ENCODE results near the gene CLEC18B. TPM values are rescaled to one million over a fixed set of nuclear protein-coding genes. Genes with fewer than 3 reads are reported as not detected.
"Not testable (repeated sequence)": the region's sequence is repeated elsewhere in the genome, so short reads cannot be mapped to it uniquely, and the experiment has no call there.

CLEC18B gene
- total RNA-seq, 1 donor: not detected

DNA sequence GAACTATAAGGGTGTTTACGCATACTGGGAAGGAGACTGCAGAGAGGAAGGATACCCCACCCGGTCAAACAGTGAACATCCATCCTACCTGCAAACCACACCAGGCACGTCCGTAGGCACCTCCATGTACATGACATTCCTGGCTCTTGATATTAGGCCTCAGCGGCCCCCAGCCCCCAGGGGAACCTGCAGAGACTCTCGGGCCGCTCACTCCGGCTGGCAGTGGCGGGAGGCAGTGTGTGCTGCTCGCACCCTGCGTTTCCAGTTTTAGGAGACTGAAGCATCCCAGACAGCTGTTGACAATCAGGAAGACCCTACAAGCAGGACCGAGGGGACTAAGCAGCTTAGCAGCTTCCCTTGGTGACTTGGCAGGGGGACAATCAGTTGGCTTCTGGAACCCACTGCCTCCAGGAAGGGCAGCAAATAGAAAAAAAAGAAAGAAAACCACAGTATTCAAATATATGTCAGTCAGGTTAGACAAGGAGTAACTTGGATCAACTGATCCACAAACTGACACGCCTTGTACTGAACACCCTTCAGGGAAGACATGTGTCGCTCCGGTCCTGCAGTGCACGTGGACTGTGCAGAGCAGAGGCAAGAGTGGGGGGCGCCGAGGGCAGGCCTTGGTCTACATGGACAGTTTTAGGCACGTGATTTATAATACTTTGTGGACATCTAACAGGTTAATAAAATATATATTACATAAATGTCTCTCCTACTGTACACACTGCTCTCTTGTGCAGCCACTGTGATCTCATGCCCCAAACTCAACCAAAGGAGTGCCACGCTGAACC is 29.9 kb upstream of the CLEC18B start:
- Histone ChIP-seq H3K4me3 (ENCODE audit: low read length) (no peak overlapping the region), H3K27me3 (ENCODE audit: insufficient read depth, low read length) (no peaks in the 10 kb centered on the region), H3K4me1 (ENCODE audit: insufficient read depth, low read length) (peaks cover 25% of the 10 kb centered on the region), H3K9me3 (ENCODE audit: low read depth, low read length) (no peaks in the 10 kb centered on the region)

- H3K27me3 ChIP-seq (ENCODE audit: insufficient read depth, low read length): no peaks in the 10 kb centered on the region
- H3K4me3 ChIP-seq (ENCODE audit: low read length): no peak overlapping the region
- H3K4me1 ChIP-seq (ENCODE audit: insufficient read depth, low read length): peaks cover 25% of the 10 kb centered on the region
- H3K9me3 ChIP-seq (ENCODE audit: low read depth, low read length): no peaks in the 10 kb centered on the region
These were observed 29.0 kb upstream of the CLEC18B start for GRCh38 chr16:74450236-74450635.

DNA sequence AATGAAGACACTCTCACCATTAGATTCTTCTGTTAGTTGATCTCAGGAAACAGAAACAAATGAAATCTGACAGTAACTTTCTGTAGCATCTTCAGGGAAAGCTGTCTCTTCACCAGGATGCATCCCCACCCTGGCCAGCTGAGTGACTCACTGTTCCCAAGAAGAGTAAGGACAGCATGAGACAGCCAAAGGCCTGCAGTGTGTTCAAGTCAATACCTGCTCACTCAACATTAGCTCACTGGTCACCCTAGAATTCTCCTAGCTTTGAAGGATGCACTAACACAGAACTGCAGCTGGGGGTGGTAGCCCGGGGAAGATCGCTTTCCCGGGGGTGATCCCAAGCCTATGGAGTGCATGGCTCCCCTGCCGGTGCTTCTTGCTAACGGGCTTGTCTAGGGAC is 28.2 kb upstream of the CLEC18B start:
- no peaks in the 10 kb centered on the region for H3K27me3 ChIP-seq (ENCODE audit: insufficient read depth, low read length)

DNA sequence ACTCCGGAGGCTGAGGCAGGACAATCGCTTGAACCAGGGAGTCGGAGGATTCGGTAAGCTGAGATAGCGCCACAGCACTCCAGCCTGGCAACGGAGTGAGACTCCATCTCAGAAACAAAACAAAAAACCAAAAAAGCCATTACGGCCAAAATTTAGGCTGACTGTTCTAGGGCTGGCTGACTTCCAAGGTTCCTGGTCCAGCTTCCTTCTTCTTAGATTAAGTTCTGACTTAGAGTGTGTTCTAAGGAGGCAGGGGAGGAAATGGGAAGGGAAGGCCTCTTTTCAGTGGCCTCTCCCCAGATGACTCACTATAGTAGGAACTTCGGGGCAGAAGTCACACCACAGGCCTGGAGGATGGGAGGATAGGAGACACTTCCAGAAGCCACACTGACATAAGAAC is 27.7 kb upstream of the CLEC18B start:
- H3K9me3 ChIP-seq (ENCODE audit: low read depth, low read length): no peaks in the 10 kb centered on the region
- H3K27me3 ChIP-seq (ENCODE audit: insufficient read depth, low read length): no peaks in the 10 kb centered on the region
- peaks cover 25% of the 10 kb centered on the region for H3K4me1 ChIP-seq (ENCODE audit: insufficient read depth, low read length)
- no peak overlapping the region for H3K4me3 ChIP-seq (ENCODE audit: low read length)

More for the DNA sequence above, 28.2 kb upstream of the CLEC18B start:
- H3K4me3 ChIP-seq (ENCODE audit: low read length): no peak overlapping the region
- H3K9me3 ChIP-seq (ENCODE audit: low read depth, low read length): no peaks in the 10 kb centered on the region
- peaks cover 25% of the 10 kb centered on the region for H3K4me1 ChIP-seq (ENCODE audit: insufficient read depth, low read length)

DNA sequence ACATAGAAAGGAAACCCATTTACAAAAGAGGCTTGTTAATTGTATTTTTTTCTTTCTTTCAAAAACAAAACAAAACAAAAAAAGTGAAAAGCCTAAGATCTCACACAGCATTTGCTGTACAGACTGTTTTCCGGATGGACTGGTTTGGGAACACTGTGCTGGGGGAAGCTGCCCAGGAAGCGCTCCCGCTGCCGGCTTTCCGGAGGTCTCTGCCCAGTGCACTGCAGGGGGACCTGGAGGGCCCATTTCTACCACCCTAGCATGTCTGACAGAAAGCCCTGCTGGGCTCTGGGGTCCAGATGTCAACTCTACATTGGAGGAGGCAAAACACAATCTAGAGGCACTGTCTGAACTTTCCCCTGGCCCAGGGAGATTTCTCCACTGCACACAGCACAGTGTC is 26.3 kb upstream of the CLEC18B start:
- H3K4me3 ChIP-seq (ENCODE audit: low read length): no peak overlapping the region
- no peaks in the 10 kb centered on the region for H3K9me3 ChIP-seq (ENCODE audit: low read depth, low read length)
- H3K4me1 ChIP-seq (ENCODE audit: insufficient read depth, low read length): peaks cover 25% of the 10 kb centered on the region
- H3K27me3 ChIP-seq (ENCODE audit: insufficient read depth, low read length): no peaks in the 10 kb centered on the region

DNA sequence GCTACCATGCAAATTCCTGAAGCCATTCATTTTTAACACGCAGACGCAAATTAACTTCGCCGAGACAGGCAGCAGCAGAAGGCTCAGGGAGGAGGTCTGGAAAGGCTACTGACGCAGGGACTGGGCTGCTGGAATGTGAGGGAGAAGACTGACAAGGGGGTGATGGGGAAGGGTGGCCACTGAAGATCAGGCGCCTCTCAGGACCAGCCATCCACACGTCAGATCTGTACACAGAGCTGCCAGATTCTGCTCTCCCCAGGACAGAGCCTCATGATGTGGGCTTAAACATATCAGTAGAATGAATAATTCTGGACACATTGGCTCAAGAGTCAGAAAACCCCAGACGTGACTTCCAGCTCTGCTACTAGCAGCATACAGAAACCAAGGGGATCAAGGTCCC is 25.6 kb upstream of the CLEC18B start:
- H3K4me1 ChIP-seq (ENCODE audit: insufficient read depth, low read length): peaks cover 25% of the 10 kb centered on the region
- H3K27me3 ChIP-seq (ENCODE audit: insufficient read depth, low read length): no peaks in the 10 kb centered on the region
- no peak overlapping the region for H3K4me3 ChIP-seq (ENCODE audit: low read length)
- no peaks in the 10 kb centered on the region for H3K9me3 ChIP-seq (ENCODE audit: low read depth, low read length)

- peaks cover 27% of the 10 kb centered on the region for H3K4me1 ChIP-seq (ENCODE audit: insufficient read depth, low read length)
- H3K4me3 ChIP-seq (ENCODE audit: low read length); H3K27me3 ChIP-seq (ENCODE audit: insufficient read depth, low read length); H3K9me3 ChIP-seq (ENCODE audit: low read depth, low read length): not testable (repeated sequence)
These were observed 22.5 kb upstream of the CLEC18B start for GRCh38 chr16:74443624-74444346.

DNA sequence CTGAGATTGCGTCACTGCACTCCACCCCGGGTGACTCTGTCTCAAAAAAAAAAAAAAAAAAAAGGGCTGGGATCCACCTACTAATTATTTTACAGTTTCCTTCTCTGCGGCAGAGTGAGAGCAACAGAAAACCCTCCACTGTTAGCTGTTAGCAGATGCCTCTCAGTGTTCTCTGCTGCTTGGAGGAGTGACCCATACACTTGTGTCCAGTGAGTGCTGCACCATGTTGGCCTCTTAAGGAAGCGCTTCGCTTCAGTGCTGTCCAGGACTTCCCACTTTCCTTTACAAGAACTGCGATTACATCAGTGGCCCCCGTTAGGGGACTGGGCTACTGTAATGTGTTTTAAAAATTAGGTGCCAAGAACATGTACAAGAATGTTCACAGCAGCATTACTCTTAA is 18.4 kb upstream of the CLEC18B start:
- Histone ChIP-seq H3K4me1 (ENCODE audit: insufficient read depth, low read length) (peaks cover 27% of the 10 kb centered on the region), H3K4me3 (ENCODE audit: low read length) (no peak overlapping the region), H3K9me3 (ENCODE audit: low read depth, low read length) (no peaks in the 10 kb centered on the region), H3K27me3 (ENCODE audit: insufficient read depth, low read length) (no peaks in the 10 kb centered on the region)

DNA sequence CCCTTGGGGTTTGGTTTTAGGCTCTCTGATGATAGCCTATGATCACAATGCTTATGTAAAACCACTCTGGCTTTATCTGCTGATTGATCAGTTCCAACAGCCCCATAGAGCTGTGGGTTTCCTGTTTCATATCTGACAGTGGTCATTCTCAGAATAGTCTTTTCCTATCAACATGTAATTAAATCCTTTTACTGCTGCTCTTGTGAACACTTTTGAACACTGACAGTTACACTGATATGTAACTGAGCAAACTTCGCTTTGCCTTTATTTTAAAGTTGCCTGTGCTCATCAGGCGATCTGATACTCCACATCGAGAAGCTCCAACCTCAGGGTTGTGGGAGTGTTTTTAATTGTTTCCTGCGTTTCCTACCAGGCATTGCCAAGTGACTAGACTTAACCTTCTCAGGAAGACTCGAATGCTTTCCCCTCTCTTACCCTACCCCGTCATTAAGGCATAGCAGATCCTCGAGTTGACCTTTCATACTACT is 17.3 kb upstream of the CLEC18B start:
- Histone ChIP-seq H3K4me1 (ENCODE audit: insufficient read depth, low read length) (peaks cover 27% of the 10 kb centered on the region), H3K9me3 (ENCODE audit: low read depth, low read length) (no peaks in the 10 kb centered on the region), H3K27me3 (ENCODE audit: insufficient read depth, low read length) (no peaks in the 10 kb centered on the region), H3K4me3 (ENCODE audit: low read length) (no peak overlapping the region)

- Histone ChIP-seq H3K4me3 (ENCODE audit: low read length) (no peak overlapping the region), H3K27me3 (ENCODE audit: insufficient read depth, low read length) (no peaks in the 10 kb centered on the region), H3K4me1 (ENCODE audit: insufficient read depth, low read length) (no peaks in the 10 kb centered on the region), H3K9me3 (ENCODE audit: low read depth, low read length) (no peaks in the 10 kb centered on the region)
These were observed 10.2 kb upstream of the CLEC18B start for GRCh38 chr16:74431516-74431915.

- not testable (repeated sequence) for H3K4me1 ChIP-seq (ENCODE audit: insufficient read depth, low read length); H3K27me3 ChIP-seq (ENCODE audit: insufficient read depth, low read length); H3K4me3 ChIP-seq (ENCODE audit: low read length); H3K9me3 ChIP-seq (ENCODE audit: low read depth, low read length)
These were observed 8.9 kb upstream of the CLEC18B start for GRCh38 chr16:74430036-74430712.

GRCh38 chr16:74428493-74428892 is 7.2 kb upstream of the CLEC18B start:
- not testable (repeated sequence) for H3K4me1 ChIP-seq (ENCODE audit: insufficient read depth, low read length); H3K4me3 ChIP-seq (ENCODE audit: low read length)

GRCh38 chr16:74425751-74426150 is 4.5 kb upstream of the CLEC18B start:
- not testable (repeated sequence) for H3K9me3 ChIP-seq (ENCODE audit: low read depth, low read length); H3K4me1 ChIP-seq (ENCODE audit: insufficient read depth, low read length); H3K4me3 ChIP-seq (ENCODE audit: low read length); H3K27me3 ChIP-seq (ENCODE audit: insufficient read depth, low read length)

More at GRCh38 chr16:74428493-74428892, 7.2 kb upstream of the CLEC18B start:
- not testable (repeated sequence) for H3K27me3 ChIP-seq (ENCODE audit: insufficient read depth, low read length); H3K9me3 ChIP-seq (ENCODE audit: low read depth, low read length)

DNA sequence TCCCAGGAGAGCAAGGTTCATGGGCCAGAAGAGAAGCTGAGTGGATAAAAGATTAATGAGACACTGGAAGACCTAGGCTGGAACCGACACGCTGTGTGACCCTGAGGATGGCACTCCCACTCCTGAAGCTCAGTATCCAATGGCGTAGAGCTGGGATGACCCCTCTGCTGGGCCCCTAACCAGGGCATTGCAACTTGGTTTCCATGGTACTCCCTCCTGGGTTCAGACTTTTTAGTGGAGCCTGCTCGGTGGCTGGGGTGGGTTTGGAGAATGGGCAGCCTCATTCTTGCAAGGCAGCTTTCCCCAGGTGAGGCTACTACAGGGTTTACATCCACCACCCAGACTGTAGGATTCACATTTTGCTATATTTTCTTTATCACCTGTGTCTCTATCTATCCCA is 2.4 kb upstream of the CLEC18B start:
- not testable (repeated sequence) for H3K9me3 ChIP-seq (ENCODE audit: low read depth, low read length); H3K27me3 ChIP-seq (ENCODE audit: insufficient read depth, low read length); H3K4me1 ChIP-seq (ENCODE audit: insufficient read depth, low read length); H3K4me3 ChIP-seq (ENCODE audit: low read length)

GRCh38 chr16:74422086-74422485 is 808 bp upstream of the CLEC18B start:
- not testable (repeated sequence) for H3K27me3 ChIP-seq (ENCODE audit: insufficient read depth, low read length); H3K4me1 ChIP-seq (ENCODE audit: insufficient read depth, low read length); H3K9me3 ChIP-seq (ENCODE audit: low read depth, low read length); H3K4me3 ChIP-seq (ENCODE audit: low read length)

All from mononuclear cell (primary cell).